Gastrocnemius medialis (tissue), 4 donors: ENCODE measurements around the gene SLC5A4. TPM values are rescaled to one million over a fixed set of nuclear protein-coding genes. Genes with fewer than 3 reads are reported as not detected.
"Not testable (repeated sequence)": the region's sequence is repeated elsewhere in the genome, so short reads cannot be mapped to it uniquely, and the experiment has no call there.

Source experiments
- ATAC-seq, 2 donors: fragments of 150-250 bp; one replicate each; pipeline ENCODE4 v1.9.1; 2016
- DNase-seq, 2 donors: peaks; one replicate each; pipeline ENCODE4 v3.0.0-alpha.2; 2019
- H3K27ac ChIP-seq, 4 donors: fragments of 200-600 bp; sonication (generic); 1 replicate in 1 of 4; 2 replicates in 3 of 4; pipeline ENCODE4 v1.5.1; 2016 to 2018; ENCODE audit warnings: mild to moderate bottlenecking in 2 of 4, moderate library complexity in 1 of 4
- H3K27me3 ChIP-seq, 3 donors: fragments of 200-600 bp; sonication (generic) in 2 of 3; 1 replicate in 1 of 3; 2 replicates in 2 of 3; pipeline versions ENCODE4 v1.5.1 to v1.6.0; 2016 to 2019; ENCODE audit warnings: mild to moderate bottlenecking in 1 of 3, moderate library complexity in 1 of 3
- H3K36me3 ChIP-seq, 2 donors: fragments of 200-600 bp; sonication (generic) in 1 of 2; one replicate each; pipeline ENCODE4 v1.5.1; 2017 to 2018
- H3K4me1 ChIP-seq, 2 donors: fragments of 200-600 bp; sonication (generic) in 1 of 2; one replicate each; pipeline ENCODE4 v1.5.1; 2016 to 2017; ENCODE audit warnings: mild to moderate bottlenecking in 2 of 2
- H3K4me3 ChIP-seq, 4 donors: fragments of 200-600 bp; sonication (generic) in 3 of 4; 1 replicate in 1 of 4; 2 replicates in 3 of 4; pipeline ENCODE4 v1.5.1; 2016 to 2019; ENCODE audit warnings: mild to moderate bottlenecking in 2 of 4
- H3K9me3 ChIP-seq, 3 donors: fragments of 200-600 bp; sonication (generic) in 2 of 3; 1 replicate in 1 of 3; 2 replicates in 2 of 3; pipeline ENCODE4 v1.5.1; 2016 to 2019
- CTCF ChIP-seq, 5 experiments: fragments of 450-650 bp in 3 of 5; fragments of 200-600 bp in 2 of 5; sonication (generic) in 2 of 5; IDR thresholded peaks in 4 of 5; conservative IDR thresholded peaks in 1 of 5; 1 replicate in 4 of 5; 2 replicates in 1 of 5; pipeline ENCODE4 v1.5.1; 2016 to 2019; ENCODE audit warnings: antibody characterized with exemption in 5 of 5, mild to moderate bottlenecking in 3 of 5, moderate library complexity in 3 of 5
- POLR2A ChIP-seq, 2 donors: fragments of 450-650 bp; IDR thresholded peaks; one replicate each; pipeline ENCODE4 v1.6.1; 2017; ENCODE audit warnings: antibody characterized with exemption in 2 of 2, mild to moderate bottlenecking in 2 of 2, moderate library complexity in 2 of 2
- in situ Hi-C, 4 donors: fragments of 200-750 bp; cut with MboI; loops; one replicate each; pipeline versions ENCODE4 v1.15.0 to v1.8.0; 2017; ENCODE audit warnings: low sequenced_read_pairs in 4 of 4
- intact Hi-C: fragments of 100-400 bp; cut with DNase I; formaldehyde crosslinking; loops from one replicate; pipeline ENCODE4 v1.15.1; 2023; ENCODE audit warnings: low total_unique reads
- total RNA-seq, 4 donors: library from RNA; depleted of rRNA; stranded (reverse); fragments of >200 nt; gene quantifications; one replicate each; pipeline versions ENCODE4 v1.1.0 to v1.2.3, GENCODE V29; 2016

Gene SLC5A4
- total RNA-seq, 4 donors from 2014 or later = 0.18 TPM; not detected in 3

- ATAC-seq = no peak
- no peak overlapping the region for H3K27ac ChIP-seq
- in situ Hi-C loops = loop anchor here in 1 of 4 donors (25.0 kb wide), 1 partner anchor 284 kb away; no protein-coding TSS in a partner anchor
Observed at GRCh38 chr22:32270641-32271369, 15.7 kb upstream of the SLC5A4 start.

GRCh38 chr22:32269316-32269715, 14.2 kb upstream of the SLC5A4 start:
- DNase-seq (no peak), ATAC-seq (no peak)
- TF ChIP-seq POLR2A (IDR thresholded peaks at IDR 0.05) = no peak
- TF ChIP-seq CTCF (IDR thresholded peaks at IDR 0.05 in 4 of 5, conservative IDR thresholded peaks at IDR 0.05 in 1 of 5) = no peak
- Histone ChIP-seq H3K4me3 (no peak overlapping the region), H3K9me3 (no peaks in the 10 kb centered on the region), H3K36me3 (no peaks in the 10 kb centered on the region), H3K4me1 (peaks cover 3 to 4% of the 10 kb centered on the region in 2 donors), H3K27ac (no peak overlapping the region), H3K27me3 (no peaks in the 10 kb centered on the region)
- intact Hi-C loops = no loop called here
- in situ Hi-C loops = loop anchor here (5.0 to 25.0 kb wide), 5 partner anchors 165 to 292 kb away; no protein-coding TSS in a partner anchor

More at GRCh38 chr22:32270641-32271369, 15.7 kb upstream of the SLC5A4 start:
- TF ChIP-seq CTCF (IDR thresholded peaks at IDR 0.05 in 4 of 5, conservative IDR thresholded peaks at IDR 0.05 in 1 of 5) = no peak
- TF ChIP-seq POLR2A (IDR thresholded peaks at IDR 0.05) = no peak
- H3K4me1 ChIP-seq = peaks cover 2 to 3% of the 10 kb centered on the region in 2 donors
- DNase-seq = no peak
- H3K27me3 ChIP-seq = no peaks in the 10 kb centered on the region
- H3K4me3 ChIP-seq = no peak overlapping the region
- intact Hi-C loops = no loop called here
- no peaks in the 10 kb centered on the region for H3K36me3 ChIP-seq
- no peaks in the 10 kb centered on the region for H3K9me3 ChIP-seq

- ATAC-seq = no peak
- Histone ChIP-seq H3K9me3 (no peaks in the 10 kb centered on the region), H3K4me1 (peaks cover 3 to 4% of the 10 kb centered on the region in 2 donors), H3K27me3 (no peaks in the 10 kb centered on the region), H3K27ac (no peak overlapping the region), H3K4me3 (no peak overlapping the region), H3K36me3 (no peaks in the 10 kb centered on the region)
- TF ChIP-seq CTCF (IDR thresholded peaks at IDR 0.05 in 4 of 5, conservative IDR thresholded peaks at IDR 0.05 in 1 of 5) (no peak), POLR2A (IDR thresholded peaks at IDR 0.05) (no peak)
- in situ Hi-C loops = loop anchor here (5.0 to 25.0 kb wide), 5 partner anchors 162 to 290 kb away; no protein-coding TSS in a partner anchor
- DNase-seq = no peak
- intact Hi-C loops = no loop called here
Observed at GRCh38 chr22:32267011-32267410, 11.9 kb upstream of the SLC5A4 start.

GRCh38 chr22:32265882-32266767, 11.0 kb upstream of the SLC5A4 start:
- peak; percentile 15 to 50 for DNase-seq

GRCh38 chr22:32263678-32264077, 8.5 kb upstream of the SLC5A4 start:
- ATAC-seq, DNase-seq, H3K4me3 ChIP-seq, H3K4me1 ChIP-seq, intact Hi-C loops, H3K27me3 ChIP-seq, H3K27ac ChIP-seq, H3K36me3 ChIP-seq, H3K9me3 ChIP-seq: not testable (repeated sequence)
- in situ Hi-C loops = loop anchor here in 3 of 4 donors (10.0 to 25.0 kb wide), 3 partner anchors 159 to 279 kb away; no protein-coding TSS in a partner anchor

More at GRCh38 chr22:32265882-32266767, 11.0 kb upstream of the SLC5A4 start:
- Histone ChIP-seq H3K27ac (peak overlapping the region in 2 of 4 donors; percentile 9 to 23), H3K9me3 (no peaks in the 10 kb centered on the region), H3K4me3 (peak overlapping the region in 3 of 4 donors; percentile 17 to 25 (median 21)), H3K36me3 (no peaks in the 10 kb centered on the region), H3K4me1 (peaks cover 3 to 4% of the 10 kb centered on the region in 2 donors), H3K27me3 (no peaks in the 10 kb centered on the region)
- TF ChIP-seq CTCF (IDR thresholded peaks at IDR 0.05 in 4 of 5, conservative IDR thresholded peaks at IDR 0.05 in 1 of 5) (peak; percentile 56 to 79 (median 66)), POLR2A (IDR thresholded peaks at IDR 0.05) (no peak)
- peak; percentile 58 to 79 for ATAC-seq
- in situ Hi-C loops (loop anchor here (5.0 to 25.0 kb wide), 5 partner anchors 161 to 289 kb away; no protein-coding TSS in a partner anchor), intact Hi-C loops (loop anchor here (1.0 kb wide), 1 partner anchor 289 kb away; no protein-coding TSS in a partner anchor)
